Sigmoid colon (tissue), 7 donors: ENCODE results near the gene SLC7A6. TPM values are rescaled to one million over a fixed set of nuclear protein-coding genes. Genes with fewer than 3 reads are reported as not detected.

Source experiments
- DNase-seq: peaks from one replicate; pipeline ENCODE4 v3.0.0-alpha.2; 2019
- H3K27ac ChIP-seq, 4 donors: fragments of 200-600 bp; sonication (generic); one replicate each; pipeline ENCODE4 v1.5.1; 2016 to 2019; ENCODE audit warnings: mild to moderate bottlenecking in 1 of 4
- H3K27me3 ChIP-seq, 3 donors: fragments of 200-600 bp; sonication (generic); one replicate each; pipeline ENCODE4 v1.5.1; 2019; ENCODE audit warnings: mild to moderate bottlenecking in 1 of 3
- H3K36me3 ChIP-seq, 4 donors: fragments of 200-600 bp; sonication (generic); one replicate each; pipeline ENCODE4 v1.5.1; 2016 to 2019
- H3K4me1 ChIP-seq, 4 donors: fragments of 200-600 bp; sonication (generic); one replicate each; pipeline ENCODE4 v1.5.1; 2017 to 2019
- H3K4me3 ChIP-seq, 4 donors: fragments of 200-600 bp; sonication (generic); one replicate each; pipeline ENCODE4 v1.5.1; 2017 to 2019; ENCODE audit warnings: mild to moderate bottlenecking in 2 of 4, moderate library complexity in 1 of 4
- H3K9me3 ChIP-seq, 4 donors: fragments of 200-600 bp in 3 of 4; sonication (generic) in 3 of 4; one replicate each; pipeline versions ENCODE4 v1.5.1 to v1.6.1; 2013 to 2019
- CTCF ChIP-seq, 4 experiments: fragments of 450-650 bp in 3 of 4; fragments of 200-600 bp in 1 of 4; IDR thresholded peaks; one replicate each; pipeline ENCODE4 v1.5.1; 2016 to 2019; ENCODE audit warnings: antibody characterized with exemption in 4 of 4, mild to moderate bottlenecking in 3 of 4, moderate library complexity in 2 of 4
- EP300 ChIP-seq, 4 donors: sonication (generic); formaldehyde crosslinking; IDR thresholded peaks; one replicate each; pipeline ENCODE4 v1.6.1; 2017; ENCODE audit warnings: antibody characterized with exemption in 4 of 4
- POLR2A ChIP-seq, 2 donors: fragments of 450-650 bp; IDR thresholded peaks; one replicate each; pipeline ENCODE4 v1.6.1; 2016; ENCODE audit warnings: antibody characterized with exemption in 2 of 2, mild to moderate bottlenecking in 2 of 2, moderate library complexity in 2 of 2
- POLR2AphosphoS5 ChIP-seq, 4 donors: sonication (generic); formaldehyde crosslinking; IDR thresholded peaks; one replicate each; pipeline ENCODE4 v1.6.1; 2017; ENCODE audit warnings: antibody characterized with exemption in 4 of 4
- WGBS, 2 donors: extraction: QIAGEN DNeasy Blood & Tissue Kit; methylation state at CpG; one replicate each; pipeline ENCODE4 v1.1.7; 2013; 5-methylcytosine and 5-hydroxymethylcytosine counted together
- intact Hi-C: fragments of 100-400 bp; cut with DNase I; formaldehyde crosslinking; loops from one replicate; pipeline ENCODE4 v1.15.1; 2023
- polyA plus RNA-seq, 3 donors: library from polyadenylated mRNA; stranded (reverse); fragments of 200-250 nt; gene quantifications; one replicate each; pipeline ENCODE4 v1.2.3, GENCODE V29; 2013
- total RNA-seq, 4 donors: library from RNA; depleted of rRNA; stranded (reverse); fragments of >200 nt; gene quantifications; one replicate each; pipeline ENCODE4 v1.1.0, GENCODE V29; 2016
- donor health status: healthy with polysubstance abuse.
- donor health status: Bipolar disorder and iron deficiency.
- donor health status: healthy.

The SLC7A6 gene
- total and polyA plus RNA-seq, 7 donors: 1.8 to 40.7 (median 26.8) TPM

- no peaks in the 10 kb centered on the region for H3K9me3 ChIP-seq
- no peaks in the 10 kb centered on the region for H3K27me3 ChIP-seq
- H3K4me1 ChIP-seq: peaks cover 0 to 1% (median under 1%) of the 10 kb centered on the region in 4 donors
- no peak overlapping the region for H3K27ac ChIP-seq
- no peak overlapping the region for H3K4me3 ChIP-seq
- DNase-seq: no peak
- peaks cover 0 to 9% (median 3%) of the 10 kb centered on the region in 4 donors for H3K36me3 ChIP-seq
- 80 to 90% methylated on average over 4 of the region's 4 CpGs for WGBS, 2 donors
- intact Hi-C loops: no loop called here
- no peak for TF ChIP-seq POLR2A (IDR thresholded peaks at IDR 0.05)
- no peak for TF ChIP-seq POLR2AphosphoS5 (IDR thresholded peaks at IDR 0.05)
- TF ChIP-seq EP300 (IDR thresholded peaks at IDR 0.05): no peak
- TF ChIP-seq CTCF (IDR thresholded peaks at IDR 0.05): no peak
Measured at GRCh38 chr16:68282064-68282452, 17.7 kb downstream of the SLC7A6 start.

- no peak for TF ChIP-seq EP300 (IDR thresholded peaks at IDR 0.05)
- TF ChIP-seq POLR2A (IDR thresholded peaks at IDR 0.05): no peak
- no peak for TF ChIP-seq POLR2AphosphoS5 (IDR thresholded peaks at IDR 0.05)
- no peak for TF ChIP-seq CTCF (IDR thresholded peaks at IDR 0.05)
- Histone ChIP-seq H3K4me3 (no peak overlapping the region), H3K27me3 (no peaks in the 10 kb centered on the region), H3K4me1 (peaks cover 0 to 13% (median 2%) of the 10 kb centered on the region in 4 donors), H3K9me3 (no peaks in the 10 kb centered on the region), H3K36me3 (peaks cover 0 to 18% (median 4%) of the 10 kb centered on the region in 4 donors), H3K27ac (peak overlapping the region in 2 of 4 donors; percentile 17 to 31)
- no peak for DNase-seq
- WGBS, 2 donors: 67% methylated on average over 5 of the region's 5 CpGs
- intact Hi-C loops: no loop called here
Measured at GRCh38 chr16:68283346-68283745, 19.0 kb downstream of the SLC7A6 start.

GRCh38 chr16:68283801-68284598 is 19.7 kb downstream of the SLC7A6 start:
- no peak overlapping the region for H3K4me3 ChIP-seq
- peaks cover 0 to 21% (median 4%) of the 10 kb centered on the region in 4 donors for H3K36me3 ChIP-seq
- 47 to 72% methylated on average over 9 of the region's 9 CpGs for WGBS, 2 donors
- intact Hi-C loops: no loop called here
- H3K9me3 ChIP-seq: no peaks in the 10 kb centered on the region
- DNase-seq: no peak
- H3K4me1 ChIP-seq: peaks cover 0 to 13% (median 2%) of the 10 kb centered on the region in 4 donors
- TF ChIP-seq EP300 (IDR thresholded peaks at IDR 0.05): no peak
- TF ChIP-seq POLR2AphosphoS5 (IDR thresholded peaks at IDR 0.05): no peak
- TF ChIP-seq CTCF (IDR thresholded peaks at IDR 0.05): no peak
- TF ChIP-seq POLR2A (IDR thresholded peaks at IDR 0.05): no peak
- H3K27ac ChIP-seq: peak overlapping the region in 2 of 4 donors; percentile 17 to 31
- H3K27me3 ChIP-seq: no peaks in the 10 kb centered on the region

GRCh38 chr16:68284847-68285246 is 20.5 kb downstream of the SLC7A6 start:
- DNase-seq: no peak
- TF ChIP-seq POLR2A (IDR thresholded peaks at IDR 0.05): no peak
- no peak for TF ChIP-seq EP300 (IDR thresholded peaks at IDR 0.05)
- TF ChIP-seq CTCF (IDR thresholded peaks at IDR 0.05): no peak
- no peak for TF ChIP-seq POLR2AphosphoS5 (IDR thresholded peaks at IDR 0.05)
- H3K4me3 ChIP-seq: no peak overlapping the region
- peaks cover 0 to 26% (median 4%) of the 10 kb centered on the region in 4 donors for H3K36me3 ChIP-seq
- intact Hi-C loops: no loop called here
- H3K27me3 ChIP-seq: no peaks in the 10 kb centered on the region
- H3K9me3 ChIP-seq: no peaks in the 10 kb centered on the region
- H3K4me1 ChIP-seq: peaks cover 0 to 13% (median 2%) of the 10 kb centered on the region in 4 donors
- 43 to 73% methylated on average over 5 of the region's 5 CpGs for WGBS, 2 donors
- peak overlapping the region in 2 of 4 donors; percentile 16 to 31 for H3K27ac ChIP-seq
